M059J (cell line): ENCODE measurements around the gene MEIOC. TPM values are rescaled to one million over a fixed set of nuclear protein-coding genes. Genes with fewer than 3 reads are reported as not detected.
"Not testable (repeated sequence)": the region's sequence is repeated elsewhere in the genome, so short reads cannot be mapped to it uniquely, and the experiment has no call there.

Source experiments
- DNase-seq: peaks from one replicate; pipeline ENCODE4 v3.0.0-alpha.2; 2012; ENCODE audit warnings: low read depth
- total RNA-seq: library from RNA; depleted of rRNA; stranded (reverse); fragments of >200 nt; shearing (Covaris generic); gene quantifications from 2 replicates; pipeline ENCODE4 v1.2.3, GENCODE V29; 2014; rRNA removed

Gene MEIOC
- not detected in 2 replicates for total RNA-seq

DNA sequence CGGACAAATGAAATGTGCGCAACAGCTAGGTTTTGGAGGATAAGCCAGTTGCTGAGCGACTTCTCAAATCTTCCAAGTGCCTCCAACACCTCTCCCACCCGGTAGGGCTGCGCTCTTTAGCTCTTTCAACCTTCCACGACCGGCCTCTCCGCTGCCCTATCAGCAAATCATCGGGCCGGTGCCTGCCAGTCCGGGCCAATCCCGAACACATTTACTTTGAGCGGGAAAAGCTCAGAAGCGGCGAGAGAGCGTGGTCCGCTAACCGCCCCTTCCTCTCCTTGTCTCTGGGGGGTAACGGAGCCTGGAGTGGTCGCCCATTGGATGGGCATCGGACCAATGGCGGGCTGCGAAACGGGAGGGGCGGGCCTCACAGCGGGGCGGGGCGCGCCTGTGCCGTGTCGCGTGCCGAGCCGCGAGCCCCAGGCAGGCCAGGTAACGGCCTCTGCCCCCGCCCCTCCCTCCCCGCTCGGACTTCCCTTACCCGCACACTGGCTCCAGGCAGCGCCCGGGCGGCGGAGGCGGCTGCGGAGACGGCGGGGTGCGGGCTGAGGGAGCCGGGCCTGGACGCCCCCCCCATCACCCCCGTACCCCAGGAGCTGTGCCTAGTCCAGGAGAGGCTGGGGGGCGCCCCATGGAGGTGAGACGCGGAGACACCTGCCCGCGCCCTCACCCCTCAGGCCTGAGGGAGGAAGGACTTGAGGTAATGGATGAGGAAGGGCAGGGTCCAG, at the start of gene MEIOC:
TSS of gene MEIOC (plus strand) at position 486 of the 728 bp plus-strand sequence. CDS start at position 632, 146 bp downstream.
- no peak for DNase-seq

GRCh38 chr17:44606658-44607057, 49.6 kb upstream of the MEIOC start:
- no peak for DNase-seq

DNA sequence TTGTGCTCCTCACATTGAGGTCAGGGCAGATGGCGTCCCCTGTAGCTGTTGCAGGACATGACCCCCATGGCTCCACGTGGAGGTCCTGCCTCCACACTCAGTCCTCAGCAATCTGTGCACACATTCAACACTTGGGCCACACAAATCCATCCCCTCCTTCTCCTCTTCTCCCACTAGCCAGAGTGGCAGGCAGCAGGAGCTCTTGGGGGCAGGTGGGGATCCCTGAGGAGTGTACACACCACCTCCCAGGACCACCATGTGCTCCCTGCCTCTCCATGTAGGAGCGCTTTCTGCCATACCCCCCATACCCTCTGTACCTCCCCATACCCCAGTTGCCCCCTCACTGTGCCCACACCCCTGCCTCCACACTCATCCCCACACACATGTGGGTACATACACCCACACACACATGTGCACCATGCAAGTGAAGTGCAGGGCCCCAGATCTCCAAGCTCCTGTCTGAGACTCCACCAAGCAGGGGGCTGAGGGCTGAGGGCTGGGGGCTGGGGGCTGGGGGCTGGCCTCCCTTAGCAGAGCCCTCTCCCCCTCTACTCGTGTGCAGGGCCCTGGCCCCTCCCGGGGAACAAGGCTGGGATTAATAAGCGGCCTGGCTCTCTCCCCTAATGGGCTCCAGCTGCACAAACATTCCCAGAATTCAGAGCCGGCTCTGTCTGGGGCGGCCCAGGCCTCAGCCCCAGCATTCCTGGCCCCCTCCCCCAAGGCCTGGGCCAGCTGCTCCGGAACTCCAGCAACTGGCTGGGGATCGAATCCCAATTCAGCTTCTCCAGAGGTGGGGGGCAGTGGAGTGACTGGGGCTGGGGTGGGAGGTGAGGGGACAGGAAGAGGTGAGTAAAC, 48.2 kb upstream of the MEIOC start:
- DNase-seq, result no peak

- no peak for DNase-seq
Measured at GRCh38 chr17:44608727-44609435, 47.4 kb upstream of the MEIOC start.

GRCh38 chr17:44610331-44610730, 45.9 kb upstream of the MEIOC start:
- DNase-seq, result no peak

DNA sequence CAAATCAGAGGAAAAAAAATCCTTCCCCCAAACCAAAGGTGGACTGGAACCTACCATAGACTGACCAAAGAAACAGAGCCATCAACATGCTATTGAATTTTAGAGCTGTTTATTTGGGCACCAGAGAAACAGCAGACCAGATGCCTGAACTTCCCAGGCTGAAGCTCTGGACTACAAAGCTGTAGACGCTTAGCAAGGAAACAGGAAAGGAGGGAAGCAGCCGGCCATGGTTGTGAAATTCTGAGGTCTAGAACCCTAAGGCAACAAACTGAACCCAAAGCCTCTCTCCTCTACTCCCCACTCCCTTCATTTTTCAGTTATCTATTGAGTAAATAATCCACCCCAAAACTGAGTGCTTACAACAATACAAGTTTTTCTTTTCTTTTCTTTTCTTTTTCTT, 45.4 kb upstream of the MEIOC start:
- no peak for DNase-seq

- no peak for DNase-seq
Measured at GRCh38 chr17:44614862-44615261, 41.4 kb upstream of the MEIOC start.

DNA sequence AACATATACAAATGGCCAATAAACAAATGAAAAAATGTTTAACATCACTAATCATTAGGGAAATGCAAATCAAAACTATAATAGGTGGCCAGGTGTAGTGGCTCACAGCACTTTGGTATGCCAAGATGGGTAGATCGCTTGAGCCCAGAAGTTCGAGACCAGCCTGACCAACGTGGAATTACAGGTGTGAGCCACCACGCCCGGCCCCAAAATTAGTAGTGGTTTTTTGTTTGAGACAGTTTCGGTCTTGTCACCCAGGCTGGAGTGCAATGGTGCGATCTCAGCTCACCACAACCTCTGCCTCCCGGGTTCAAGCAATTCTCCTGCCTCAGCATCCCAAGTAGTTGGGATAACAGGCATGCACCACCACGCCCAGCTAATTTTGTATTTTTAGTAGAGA, 37.6 kb upstream of the MEIOC start:
- not testable (repeated sequence) for DNase-seq

DNA sequence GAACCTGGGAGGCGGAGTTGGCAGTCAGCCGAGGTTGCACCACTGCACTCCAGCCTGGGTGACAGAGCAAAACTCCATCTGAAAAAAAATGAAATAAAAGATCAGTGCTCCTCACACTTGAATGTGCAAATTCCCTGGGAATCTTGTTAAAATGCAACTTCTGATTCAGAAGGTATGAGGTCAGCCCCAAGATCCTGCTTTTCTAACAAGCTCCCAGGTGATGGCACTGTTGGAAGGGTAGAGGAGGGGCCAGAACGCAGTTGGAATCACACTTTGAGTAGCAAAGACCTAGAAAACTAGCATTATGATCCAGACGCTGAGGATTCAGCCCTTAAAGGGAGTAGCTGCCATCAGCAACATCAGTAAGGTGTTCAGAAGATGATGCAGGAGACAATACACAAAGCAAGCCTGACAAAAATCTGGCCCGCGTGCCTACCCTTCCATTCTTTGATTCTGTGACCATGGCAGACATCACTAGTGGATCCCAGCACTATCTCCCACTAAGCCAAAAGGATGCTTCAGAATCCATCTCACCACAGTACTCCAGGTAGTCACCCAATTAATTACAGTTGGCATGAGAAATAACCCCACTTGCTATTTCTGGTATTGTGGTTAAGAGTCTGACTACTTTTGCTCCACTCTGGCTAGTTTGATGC, 33.1 kb upstream of the MEIOC start:
- DNase-seq, result peak; percentile 58

DNA sequence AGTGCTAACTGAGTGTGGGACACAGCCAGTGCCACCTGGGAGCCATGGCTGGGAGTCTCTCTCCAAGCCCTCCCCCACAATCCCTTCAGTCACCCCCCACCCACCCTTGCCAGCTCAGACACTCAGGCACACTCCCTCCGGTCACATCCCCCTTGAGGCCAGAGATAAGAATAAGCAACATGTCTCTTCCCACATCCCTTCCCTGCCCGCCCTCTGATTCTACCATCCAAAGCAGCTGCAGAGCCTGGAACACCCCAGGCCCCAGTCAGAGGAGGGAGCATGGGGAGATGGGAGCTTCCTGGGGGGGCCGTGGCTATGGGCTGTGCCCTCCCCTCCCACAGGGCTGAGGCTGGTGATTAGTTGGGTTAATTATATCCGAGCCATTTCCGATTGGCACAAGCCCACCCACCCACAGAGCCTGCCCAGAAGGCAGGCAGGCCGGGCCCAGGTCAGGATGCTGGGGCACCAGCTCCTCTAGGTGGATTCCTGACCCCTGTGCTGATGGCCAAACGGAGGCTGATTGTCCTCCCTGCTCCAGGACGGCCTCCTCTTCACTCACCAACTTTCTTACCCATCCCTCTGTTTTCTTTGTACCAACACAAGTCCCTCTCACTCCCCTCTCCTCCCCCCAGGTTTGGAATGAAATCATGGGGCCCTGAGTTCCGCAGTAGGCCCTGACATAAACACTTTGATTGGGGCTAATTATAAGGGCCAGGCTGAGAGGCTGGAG, 28.6 kb upstream of the MEIOC start:
- no peak for DNase-seq

- DNase-seq, result no peak
Measured at GRCh38 chr17:44628243-44629188, 27.8 kb upstream of the MEIOC start.

- no peak for DNase-seq
Measured at GRCh38 chr17:44629314-44629713, 27.0 kb upstream of the MEIOC start.

GRCh38 chr17:44630703-44631102, 25.6 kb upstream of the MEIOC start:
- no peak for DNase-seq

DNA sequence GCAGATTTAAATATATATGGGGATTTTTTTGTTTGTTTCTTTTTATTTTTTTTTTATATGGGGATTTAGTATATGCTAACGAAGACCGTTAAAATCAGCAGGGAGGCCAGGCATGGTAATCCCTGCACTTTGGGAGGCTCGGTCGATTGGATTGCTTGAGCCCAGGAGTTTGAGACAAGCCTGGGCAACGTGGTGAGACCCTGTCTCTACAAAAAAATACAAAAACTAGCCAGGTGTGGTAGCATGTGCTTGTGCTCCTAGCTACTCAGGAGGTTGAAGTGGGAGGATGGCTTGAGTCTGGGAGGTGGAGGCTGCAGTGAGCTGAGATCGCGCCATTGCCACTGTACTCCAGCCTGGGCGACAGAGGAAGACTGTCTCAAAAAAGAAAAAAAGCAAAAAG, 22.3 kb upstream of the MEIOC start:
- no peak for DNase-seq

- DNase-seq, result not testable (repeated sequence)
Measured at GRCh38 chr17:44634401-44634800, 21.9 kb upstream of the MEIOC start.

GRCh38 chr17:44636562-44636961, 19.7 kb upstream of the MEIOC start:
- peak; percentile 50 for DNase-seq

GRCh38 chr17:44637066-44637465, 19.2 kb upstream of the MEIOC start:
- DNase-seq, result no peak

DNA sequence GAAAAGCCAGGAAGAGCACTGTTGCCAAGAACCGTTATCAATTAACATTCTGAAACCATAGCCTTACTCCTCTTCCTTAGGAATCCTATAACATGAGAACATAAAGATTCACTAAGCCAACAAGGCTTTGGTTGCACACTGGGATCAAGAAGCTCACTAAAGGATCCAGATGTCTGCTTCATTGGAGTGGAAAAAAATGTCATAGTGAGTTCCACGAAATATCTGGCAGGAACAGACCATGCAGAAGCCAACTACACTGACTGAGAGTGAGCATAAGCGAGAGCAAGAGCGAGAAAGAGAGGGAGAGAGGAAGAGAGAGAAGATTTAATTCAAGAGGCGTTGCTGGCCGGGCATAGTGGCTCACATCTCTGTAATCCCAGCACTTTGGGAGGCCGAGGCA, 13.4 kb upstream of the MEIOC start:
- no peak for DNase-seq

GRCh38 chr17:44645341-44645740, 10.9 kb upstream of the MEIOC start:
- no peak for DNase-seq

DNA sequence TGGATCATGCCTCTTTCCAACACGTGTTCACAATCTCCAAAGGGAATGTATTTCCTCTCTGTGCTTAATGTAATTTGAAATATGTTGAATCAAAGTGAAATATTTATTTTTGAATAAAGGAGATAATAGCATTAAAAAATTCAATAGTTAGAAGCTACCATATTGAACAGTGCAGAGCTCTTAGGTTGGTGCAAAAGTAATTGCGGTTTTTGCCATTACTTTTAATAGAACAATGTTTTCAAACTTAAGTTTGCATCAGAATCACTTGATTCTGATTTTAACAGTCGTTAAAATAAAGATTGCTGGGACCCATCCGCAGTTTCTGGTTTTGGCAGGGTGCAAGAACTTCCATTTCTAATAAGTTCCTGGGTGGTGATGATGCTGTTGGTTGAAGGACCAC, 10.0 kb upstream of the MEIOC start:
- DNase-seq, result no peak
